Uterus (tissue), 2 donors: ENCODE results near the gene PLEKHG3.

Experiments
- POLR2A ChIP-seq, 2 donors: fragments of 450-650 bp; IDR thresholded peaks; one replicate each; pipeline ENCODE4 v1.6.1; 2016; ENCODE audit warnings: antibody characterized with exemption in 2 of 2, mild to moderate bottlenecking in 1 of 2, moderate library complexity in 1 of 2
- TF ChIP-seq, protein P1 (sequence below), 4 experiments: fragments of 200-600 bp in 2 of 4; fragments of 450-650 bp in 2 of 4; sonication (generic) in 2 of 4; IDR thresholded peaks; one replicate each; pipeline ENCODE4 v1.5.1; 2016 to 2019; ENCODE audit warnings: antibody characterized with exemption in 4 of 4, mild to moderate bottlenecking in 2 of 4, moderate library complexity in 1 of 4

DNA sequence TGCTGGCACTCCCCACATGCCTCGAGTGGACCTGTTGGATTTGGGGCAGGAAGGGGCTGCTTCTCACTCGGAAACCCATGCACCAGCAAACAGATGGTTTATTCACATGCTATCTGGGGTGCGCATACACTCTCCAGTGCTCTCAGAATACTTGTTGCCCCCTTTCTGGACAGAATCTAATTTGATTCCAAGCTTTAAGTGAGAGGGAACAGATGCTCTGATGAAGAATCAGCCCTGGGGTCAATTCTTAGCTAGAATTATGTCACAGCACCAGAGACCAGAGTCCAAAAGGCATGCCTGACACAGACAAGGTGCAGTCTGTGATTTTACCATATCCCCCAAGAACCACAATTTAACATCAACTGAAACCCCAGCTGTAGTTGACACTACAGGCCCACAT, 91.7 kb downstream of the PLEKHG3 start:
- TF ChIP-seq, protein P1, sequence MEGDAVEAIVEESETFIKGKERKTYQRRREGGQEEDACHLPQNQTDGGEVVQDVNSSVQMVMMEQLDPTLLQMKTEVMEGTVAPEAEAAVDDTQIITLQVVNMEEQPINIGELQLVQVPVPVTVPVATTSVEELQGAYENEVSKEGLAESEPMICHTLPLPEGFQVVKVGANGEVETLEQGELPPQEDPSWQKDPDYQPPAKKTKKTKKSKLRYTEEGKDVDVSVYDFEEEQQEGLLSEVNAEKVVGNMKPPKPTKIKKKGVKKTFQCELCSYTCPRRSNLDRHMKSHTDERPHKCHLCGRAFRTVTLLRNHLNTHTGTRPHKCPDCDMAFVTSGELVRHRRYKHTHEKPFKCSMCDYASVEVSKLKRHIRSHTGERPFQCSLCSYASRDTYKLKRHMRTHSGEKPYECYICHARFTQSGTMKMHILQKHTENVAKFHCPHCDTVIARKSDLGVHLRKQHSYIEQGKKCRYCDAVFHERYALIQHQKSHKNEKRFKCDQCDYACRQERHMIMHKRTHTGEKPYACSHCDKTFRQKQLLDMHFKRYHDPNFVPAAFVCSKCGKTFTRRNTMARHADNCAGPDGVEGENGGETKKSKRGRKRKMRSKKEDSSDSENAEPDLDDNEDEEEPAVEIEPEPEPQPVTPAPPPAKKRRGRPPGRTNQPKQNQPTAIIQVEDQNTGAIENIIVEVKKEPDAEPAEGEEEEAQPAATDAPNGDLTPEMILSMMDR (IDR thresholded peaks at IDR 0.05) = no peak
- no peak for TF ChIP-seq POLR2A (IDR thresholded peaks at IDR 0.05)
